GM19025 (cell line): ENCODE measurements around the gene PTMS.

ENCODE experiments used
- ATAC-seq: cut with Tn5 transposase; IDR thresholded peaks from one replicate; pipeline ENCODE4 v1.9.1; 2021; ENCODE audit warnings: mild to moderate bottlenecking, low read depth, moderate library complexity; ENCODE audit not compliant: unreplicated experiment

PTMS gene

DNA sequence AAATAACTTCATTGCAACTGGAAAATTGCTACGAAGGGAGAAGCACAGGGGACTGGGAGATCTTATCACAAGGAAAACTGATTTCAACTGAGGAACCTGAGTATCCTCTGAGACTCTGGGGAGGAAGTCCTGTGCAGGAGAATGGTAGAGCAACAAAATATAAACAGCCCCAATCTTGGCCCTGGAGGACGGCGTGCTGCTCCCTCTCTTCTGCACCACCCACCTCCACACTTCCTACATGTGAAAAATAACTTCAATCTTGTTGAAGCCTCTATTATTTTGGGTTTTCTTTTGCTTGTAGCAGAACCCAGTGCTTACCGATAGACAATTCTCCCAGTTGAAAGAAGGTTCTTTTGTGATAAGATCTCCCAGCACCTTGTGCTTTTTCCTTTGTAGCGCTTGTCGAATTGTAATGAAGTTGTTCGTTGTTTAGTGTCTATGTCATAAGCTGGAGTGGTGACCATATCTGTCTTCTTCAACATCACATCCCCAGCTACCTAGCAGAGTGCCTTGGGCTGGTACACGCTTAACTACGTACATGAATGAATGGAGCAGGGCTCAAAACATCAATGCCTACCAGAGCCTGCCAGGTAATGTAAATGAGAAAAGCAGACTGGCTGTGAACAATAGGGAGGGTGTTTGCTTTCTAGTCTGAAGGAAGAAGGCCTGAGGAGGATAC, 20.4 kb downstream of the PTMS start:
- no peak for ATAC-seq

DNA sequence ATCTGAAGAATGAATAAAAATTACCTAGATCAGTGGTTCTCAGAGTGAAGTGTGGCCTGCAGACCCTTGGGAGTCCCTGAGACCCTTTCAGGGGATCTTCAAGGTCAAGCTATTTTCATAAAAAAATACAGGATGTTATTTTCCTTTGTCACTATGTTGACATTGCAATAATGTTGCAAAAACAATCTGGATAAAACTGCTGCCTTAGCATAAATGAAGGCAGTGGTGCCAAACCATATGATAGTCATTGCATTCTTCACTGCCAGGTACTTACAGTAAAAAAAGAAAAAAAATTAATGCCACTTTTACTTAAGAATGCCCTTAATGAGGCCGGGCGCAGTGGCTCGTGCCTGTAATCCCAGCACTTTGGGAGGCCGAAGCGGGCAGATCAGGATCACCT, 21.1 kb downstream of the PTMS start:
- no peak for ATAC-seq

DNA sequence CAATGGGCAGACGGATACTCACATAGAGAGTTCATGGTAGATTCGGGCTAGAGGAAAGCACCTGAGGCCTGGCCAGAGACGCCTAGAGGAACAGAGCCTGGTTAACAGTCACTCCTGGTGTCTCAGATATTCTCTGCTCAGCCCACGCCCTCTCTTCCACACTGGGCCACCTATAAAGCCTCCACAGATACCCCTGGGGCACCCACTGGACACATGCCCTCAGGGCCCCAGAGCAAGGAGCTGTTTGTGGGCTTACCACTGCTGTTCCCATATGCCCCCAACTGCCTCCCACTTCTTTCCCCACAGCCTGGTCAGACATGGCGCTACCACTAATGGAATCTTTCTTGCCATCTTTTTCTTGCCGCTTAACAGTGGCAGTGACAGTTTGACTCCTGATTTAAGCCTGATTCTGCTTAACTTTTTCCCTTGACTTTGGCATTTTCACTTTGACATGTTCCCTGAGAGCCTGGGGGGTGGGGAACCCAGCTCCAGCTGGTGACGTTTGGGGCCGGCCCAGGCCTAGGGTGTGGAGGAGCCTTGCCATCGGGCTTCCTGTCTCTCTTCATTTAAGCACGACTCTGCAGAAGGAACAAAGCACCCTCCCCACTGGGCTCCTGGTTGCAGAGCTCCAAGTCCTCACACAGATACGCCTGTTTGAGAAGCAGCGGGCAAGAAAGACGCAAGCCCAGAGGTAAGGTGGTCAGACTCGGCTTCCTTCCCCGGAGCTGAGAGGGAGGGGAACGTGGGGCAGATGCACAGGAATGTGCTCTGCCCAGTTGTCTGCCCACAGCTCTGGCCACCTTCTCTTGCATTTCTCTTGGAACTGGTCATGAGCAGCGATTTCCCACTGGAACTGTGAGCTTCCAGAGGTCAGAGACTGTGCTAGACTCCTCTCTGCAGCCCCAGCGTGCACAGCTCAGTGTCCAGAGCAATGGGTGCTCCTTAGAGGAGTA, 23.1 kb downstream of the PTMS start, which contains the start of gene CD4:
CD4 (plus strand) TSS at position 557 of the 953 bp plus-strand sequence. CDS start 10,611 bp downstream, outside the sequence.
- no peak for ATAC-seq

DNA sequence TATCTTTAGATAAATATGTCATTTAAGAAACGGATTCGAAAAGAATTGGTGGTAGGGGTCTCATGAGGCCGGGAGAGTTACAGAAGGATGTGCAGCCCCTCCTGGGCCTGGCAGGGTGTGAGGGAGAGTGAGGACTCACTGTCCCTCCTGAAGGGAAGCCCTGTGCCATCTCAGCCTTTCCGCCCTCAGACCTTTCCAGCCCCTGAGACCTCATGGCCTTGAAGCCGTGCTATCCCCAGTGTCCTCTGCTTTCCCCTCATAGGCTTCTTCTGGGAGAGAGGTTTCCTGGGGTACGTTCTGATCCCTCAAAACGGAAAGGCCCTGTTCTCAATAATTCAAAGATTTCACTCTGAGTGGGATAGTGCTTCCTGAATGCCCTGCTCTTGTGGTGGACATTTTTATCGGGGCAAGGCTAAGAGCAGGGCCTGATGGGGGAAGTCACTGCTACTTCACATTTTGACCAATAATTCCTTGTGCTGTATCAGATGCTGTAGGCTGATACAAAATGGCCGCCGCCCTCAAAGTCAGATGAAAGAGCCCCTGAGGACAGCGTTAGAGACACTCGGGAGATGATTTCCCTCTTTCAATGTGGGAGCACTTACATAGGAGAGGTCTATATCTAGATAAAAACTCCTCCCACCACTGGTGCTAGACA, 24.5 kb downstream of the PTMS start:
- no peak for ATAC-seq

DNA sequence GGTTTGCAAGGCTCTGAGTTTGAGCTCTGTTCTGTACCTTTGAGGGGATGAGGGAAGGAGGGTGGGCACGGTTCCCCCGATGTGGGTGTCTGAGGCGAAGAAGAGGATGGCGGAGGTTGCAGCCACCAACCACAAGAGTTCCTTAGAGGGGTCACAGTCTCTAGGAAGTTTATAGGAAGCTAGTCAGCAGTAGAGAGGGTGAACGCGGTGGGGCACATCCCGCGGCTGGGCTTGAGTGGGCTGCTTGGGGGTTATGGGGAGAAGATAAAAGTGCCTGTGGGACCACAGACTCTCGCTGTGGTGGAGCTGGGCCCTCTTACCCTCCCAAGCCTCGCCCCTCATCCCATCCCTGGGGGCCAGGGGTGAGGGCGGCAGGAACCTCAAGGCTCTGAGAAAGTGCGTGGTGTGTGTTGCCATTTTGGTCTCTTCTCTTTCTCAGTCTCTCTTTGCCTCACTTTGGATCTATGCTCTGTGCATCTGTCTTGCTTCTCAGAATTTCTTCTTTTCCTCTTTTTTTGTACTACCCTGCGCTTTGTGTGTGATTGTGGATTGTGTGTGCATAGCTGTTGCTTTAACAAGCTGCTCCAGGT, 25.9 kb downstream of the PTMS start:
- ATAC-seq: no peak

DNA sequence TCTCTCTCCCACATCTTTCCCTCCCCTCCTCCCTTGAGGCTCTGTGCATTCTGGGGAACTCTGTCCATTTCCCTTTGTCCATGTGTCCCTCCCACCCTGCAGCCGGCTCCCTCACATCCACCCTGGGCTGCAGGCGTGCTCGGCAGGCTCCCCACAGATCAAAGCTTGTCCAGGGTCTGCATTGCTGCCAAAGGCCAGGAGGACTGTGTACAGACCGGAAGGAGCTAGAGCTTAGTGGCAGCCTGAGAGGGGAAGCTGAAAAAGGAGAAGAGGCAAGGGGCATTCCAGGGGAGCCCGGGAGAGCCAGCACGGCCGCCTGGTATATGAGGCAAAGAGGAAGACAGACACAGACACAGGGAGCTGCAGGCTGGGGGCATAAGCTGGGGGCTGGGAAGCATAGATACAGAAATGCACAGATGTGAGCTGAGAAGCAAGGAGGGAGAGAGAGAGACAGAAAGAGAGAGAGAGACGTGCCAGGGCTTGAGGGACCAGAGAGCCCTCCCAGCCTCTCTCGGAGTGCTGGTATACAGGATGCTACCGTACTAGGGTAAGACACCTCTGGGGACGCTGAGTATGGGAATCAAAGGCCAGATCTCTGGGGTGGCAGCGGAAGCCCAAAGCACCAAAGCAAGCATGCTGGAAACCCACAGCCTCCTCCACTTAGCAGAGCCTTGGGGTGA, 26.5 kb downstream of the PTMS start:
- ATAC-seq: no peak

DNA sequence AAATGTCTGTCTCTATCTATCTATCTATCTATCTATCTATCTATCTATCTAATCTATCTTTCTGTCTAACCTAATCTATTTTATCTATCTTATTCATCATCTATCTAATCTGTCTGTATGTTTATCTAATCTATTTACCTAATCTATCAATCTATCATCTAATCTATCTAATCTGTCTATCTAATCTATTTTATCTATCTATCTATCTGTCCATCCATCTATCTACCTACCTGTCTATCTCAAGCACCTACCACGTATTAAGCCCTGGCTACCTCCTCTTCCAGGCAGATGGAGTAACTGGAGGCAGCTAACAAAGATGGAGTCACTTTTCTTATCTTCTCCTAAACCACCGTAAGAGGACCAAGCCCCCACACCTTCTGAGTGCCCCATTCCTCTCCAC, 28.9 kb downstream of the PTMS start:
- no peak for ATAC-seq

DNA sequence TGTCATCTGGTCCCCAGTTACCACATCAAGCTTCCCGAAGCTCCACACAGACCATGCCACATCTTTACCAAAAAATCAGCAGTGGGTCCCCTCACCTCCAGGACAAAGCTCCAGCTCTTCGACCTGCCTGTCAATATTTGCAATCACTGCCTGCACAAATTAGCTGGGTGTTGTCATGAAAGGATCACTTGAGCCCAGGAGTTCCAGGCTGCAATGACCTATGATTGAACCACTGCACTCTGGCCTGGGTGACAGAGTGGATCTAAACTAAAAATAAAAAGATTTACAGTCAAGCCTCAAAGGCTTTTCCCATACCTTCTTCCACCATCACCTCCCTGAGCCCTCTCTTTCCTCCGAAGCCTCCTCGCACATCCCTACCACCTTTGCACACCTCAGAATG, 30.4 kb downstream of the PTMS start:
- ATAC-seq: no peak

DNA sequence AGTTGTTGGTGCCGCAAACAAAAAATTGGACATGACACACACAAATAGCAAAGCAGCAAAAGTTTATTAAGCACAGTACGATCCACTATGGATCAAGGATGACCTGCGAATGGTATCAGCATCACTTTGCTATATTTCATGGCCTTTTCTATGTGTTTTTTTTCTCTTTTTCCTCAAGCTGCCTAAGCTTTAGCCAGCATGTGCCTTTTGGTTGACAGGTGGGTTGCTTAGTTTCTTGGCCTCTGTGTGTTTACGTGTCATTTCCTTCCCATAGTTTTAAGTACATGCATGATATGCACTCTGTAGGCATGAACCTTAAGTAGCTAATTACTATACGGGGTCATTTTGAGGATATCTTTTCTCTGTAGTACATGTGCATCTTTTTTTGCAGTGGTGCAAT, 33.0 kb downstream of the PTMS start:
- no peak for ATAC-seq

DNA sequence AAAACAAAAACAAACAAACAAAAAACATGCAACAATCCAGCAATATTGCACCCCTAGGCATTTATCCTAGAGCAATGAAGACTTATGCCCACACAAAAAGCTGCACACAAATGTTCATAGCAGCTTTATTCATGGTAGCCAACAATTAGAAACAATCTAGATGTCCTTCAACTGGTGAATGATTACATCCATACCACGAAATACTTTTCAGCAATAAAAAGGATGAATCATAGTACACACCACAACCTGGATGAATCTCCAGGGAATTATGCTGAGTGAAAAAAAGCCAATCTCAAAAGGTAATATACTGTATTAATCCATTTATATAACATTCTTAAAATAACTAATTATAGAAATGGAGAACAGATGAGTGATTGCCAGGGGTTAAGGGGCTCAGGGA, 41.0 kb downstream of the PTMS start:
- no peak for ATAC-seq

DNA sequence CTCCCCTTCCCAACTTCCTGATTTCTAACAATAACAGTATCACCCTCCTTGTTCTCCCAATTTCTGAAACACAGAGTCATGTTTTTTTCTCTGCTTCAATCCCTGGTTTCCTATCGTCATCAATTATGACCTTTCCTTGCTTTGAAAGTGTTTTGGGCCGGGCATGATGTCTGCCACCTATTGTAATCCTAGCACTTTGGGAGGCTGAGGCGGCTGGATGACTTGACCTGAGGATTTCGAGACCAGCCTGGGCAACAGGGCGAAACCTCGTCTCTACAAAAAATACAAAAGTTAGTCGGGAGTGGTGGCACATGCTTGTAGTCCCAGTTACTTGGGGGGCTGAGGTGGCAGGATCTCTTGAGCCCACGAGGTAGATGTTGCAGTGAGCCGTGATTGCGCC, 42.9 kb downstream of the PTMS start:
- no peak for ATAC-seq

DNA sequence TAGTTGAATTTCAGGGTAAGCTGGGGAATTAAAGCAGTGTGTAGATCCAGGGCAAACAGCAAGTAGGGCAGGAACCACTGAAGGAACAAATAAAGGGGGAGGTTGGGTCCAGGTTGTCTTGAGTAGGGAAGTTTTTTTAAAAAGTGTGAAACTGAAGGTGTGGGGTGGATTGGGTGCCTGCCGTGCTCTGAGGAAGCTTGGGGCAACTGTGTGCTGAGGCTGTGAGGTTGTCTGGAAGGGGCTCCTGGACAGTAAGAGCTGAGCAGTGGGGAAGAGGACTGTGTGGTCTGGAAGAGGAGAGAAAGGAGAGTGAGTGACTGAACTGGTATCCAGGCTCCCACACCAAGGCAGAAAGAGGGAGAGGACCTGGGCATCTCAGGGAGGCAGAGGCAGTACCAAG, 44.6 kb downstream of the PTMS start:
- ATAC-seq: no peak

DNA sequence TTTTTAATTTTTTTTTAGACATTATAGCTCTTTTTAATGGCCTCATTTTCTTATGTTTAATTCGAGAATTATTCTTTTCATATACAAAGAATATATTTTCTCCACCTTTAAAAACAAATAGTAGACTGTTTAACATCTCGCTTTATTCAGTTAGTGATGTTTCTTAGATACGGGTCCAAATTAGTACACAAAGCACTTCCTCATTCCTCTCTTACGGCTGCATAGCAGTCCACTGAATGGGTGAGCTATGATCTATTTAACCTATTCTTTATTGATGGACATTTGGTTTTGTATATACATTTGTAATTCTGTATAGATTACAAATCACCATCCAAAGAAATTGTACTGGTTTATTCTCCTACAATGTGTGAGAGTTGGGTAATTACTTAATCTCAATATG, 47.2 kb downstream of the PTMS start:
- no peak for ATAC-seq

DNA sequence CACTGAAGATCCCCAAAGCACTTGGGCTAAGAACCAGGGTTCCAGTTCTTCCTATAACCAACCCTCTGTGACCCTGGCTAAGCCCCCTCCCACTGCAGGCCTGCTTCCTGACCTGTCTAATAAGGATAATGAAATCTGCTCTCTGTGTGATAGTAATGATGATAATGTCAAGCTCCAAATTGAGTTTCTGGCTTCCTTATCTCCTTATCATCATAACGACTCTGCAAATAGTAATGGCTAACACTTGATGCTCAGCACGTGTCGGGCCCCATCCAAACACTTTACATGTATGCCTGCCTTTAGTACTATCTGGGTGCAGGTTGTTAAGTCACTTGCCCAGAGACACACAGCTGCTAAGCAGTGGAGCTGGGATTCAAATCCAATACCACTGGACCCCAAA, 50.4 kb downstream of the PTMS start:
- no peak for ATAC-seq

DNA sequence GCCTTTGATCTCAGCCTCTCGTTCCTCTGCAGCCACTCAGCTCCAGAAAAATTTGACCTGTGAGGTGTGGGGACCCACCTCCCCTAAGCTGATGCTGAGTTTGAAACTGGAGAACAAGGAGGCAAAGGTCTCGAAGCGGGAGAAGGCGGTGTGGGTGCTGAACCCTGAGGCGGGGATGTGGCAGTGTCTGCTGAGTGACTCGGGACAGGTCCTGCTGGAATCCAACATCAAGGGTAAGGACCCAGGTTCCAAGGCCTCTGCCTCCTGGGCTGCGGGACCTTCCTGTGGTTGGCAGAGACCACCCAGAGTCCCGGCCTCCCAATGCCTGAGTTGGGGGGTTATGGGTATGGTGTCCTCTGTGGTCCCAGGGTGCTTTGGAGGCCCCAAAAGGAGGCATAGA, 50.9 kb downstream of the PTMS start:
- ATAC-seq: no peak

DNA sequence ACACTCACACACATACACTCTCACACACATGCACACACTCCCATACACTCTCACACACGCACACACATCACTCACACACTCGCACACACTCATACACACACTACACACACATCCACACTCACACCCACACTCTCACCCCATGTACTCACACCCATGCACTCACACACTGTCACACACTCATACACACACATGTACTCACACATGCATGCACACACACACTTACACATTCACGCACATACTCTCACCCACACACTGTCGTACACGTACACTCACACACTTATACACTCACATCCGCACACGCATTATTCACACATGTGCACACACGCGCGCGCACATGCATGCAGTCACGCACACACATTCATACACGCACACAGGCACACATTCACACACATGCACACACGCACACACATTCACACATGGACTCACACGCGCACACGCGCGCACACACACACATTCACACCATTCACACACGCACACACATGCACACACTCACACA, 51.5 kb downstream of the PTMS start:
- ATAC-seq: no peak

DNA sequence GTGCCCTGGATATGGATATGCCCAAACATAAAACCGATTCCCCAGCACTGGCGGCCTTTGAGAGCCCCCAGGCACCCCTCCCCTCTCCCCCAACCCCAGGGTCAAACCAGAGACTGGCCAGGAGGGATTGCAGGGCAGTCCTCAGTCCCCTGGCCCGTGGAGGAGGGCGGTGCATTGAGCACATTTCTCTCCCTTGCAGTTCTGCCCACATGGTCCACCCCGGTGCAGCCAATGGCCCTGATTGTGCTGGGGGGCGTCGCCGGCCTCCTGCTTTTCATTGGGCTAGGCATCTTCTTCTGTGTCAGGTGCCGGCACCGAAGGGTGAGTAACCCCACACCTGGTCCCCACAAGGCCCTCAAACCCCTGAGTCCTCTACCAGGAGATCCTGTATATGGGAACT, 52.1 kb downstream of the PTMS start:
- ATAC-seq: no peak

DNA sequence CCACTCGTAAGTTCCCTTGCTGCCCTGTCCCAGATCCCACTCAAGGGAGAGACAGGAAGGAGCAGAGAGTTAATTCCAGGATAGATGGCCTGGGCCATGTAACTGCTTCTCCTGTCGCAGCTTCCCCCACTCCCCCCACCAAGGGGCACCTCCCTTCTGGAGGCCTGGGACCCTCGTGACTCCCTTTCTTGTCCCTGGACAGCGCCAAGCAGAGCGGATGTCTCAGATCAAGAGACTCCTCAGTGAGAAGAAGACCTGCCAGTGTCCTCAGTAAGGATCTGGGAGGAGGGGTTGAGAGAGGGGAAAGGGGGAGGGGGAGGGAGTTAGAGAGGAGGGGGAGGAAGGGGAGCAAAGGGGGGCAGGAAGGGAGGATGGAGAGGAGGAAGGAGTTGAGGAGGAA, 52.5 kb downstream of the PTMS start:
- no peak for ATAC-seq

DNA sequence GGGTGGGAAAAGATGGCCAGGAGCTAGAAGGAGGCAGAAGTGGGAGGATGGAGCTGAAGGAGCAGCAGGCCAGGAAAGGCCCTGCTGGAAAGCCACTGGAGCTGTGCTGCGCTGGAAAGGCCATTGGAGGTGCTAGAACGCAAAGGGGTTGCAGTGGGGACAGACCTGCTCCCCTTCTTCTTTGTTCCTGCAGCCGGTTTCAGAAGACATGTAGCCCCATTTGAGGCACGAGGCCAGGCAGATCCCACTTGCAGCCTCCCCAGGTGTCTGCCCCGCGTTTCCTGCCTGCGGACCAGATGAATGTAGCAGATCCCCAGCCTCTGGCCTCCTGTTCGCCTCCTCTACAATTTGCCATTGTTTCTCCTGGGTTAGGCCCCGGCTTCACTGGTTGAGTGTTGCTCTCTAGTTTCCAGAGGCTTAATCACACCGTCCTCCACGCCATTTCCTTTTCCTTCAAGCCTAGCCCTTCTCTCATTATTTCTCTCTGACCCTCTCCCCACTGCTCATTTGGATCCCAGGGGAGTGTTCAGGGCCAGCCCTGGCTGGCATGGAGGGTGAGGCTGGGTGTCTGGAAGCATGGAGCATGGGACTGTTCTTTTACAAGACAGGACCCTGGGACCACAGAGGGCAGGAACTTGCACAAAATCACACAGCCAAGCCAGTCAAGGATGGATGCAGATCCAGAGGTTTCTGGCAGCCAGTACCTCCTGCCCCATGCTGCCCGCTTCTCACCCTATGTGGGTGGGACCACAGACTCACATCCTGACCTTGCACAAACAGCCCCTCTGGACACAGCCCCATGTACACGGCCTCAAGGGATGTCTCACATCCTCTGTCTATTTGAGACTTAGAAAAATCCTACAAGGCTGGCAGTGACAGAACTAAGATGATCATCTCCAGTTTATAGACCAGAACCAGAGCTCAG, 53.2 kb downstream of the PTMS start:
- ATAC-seq: no peak
